Ovary (tissue), 9 donors: ENCODE data around the gene RASGEF1C. TPM values are rescaled to one million over a fixed set of nuclear protein-coding genes. Genes with fewer than 3 reads are reported as not detected.

Experiments
- DNase-seq, 5 donors: peaks; one replicate each; pipeline ENCODE4 v3.0.0-alpha.2; 2019 to 2020
- H3K27ac ChIP-seq, 2 donors: fragments of 200-600 bp; one replicate each; pipeline versions ENCODE4 v1.5.1 to v1.8.0; 2019 to 2022
- H3K27me3 ChIP-seq: fragments of 200-600 bp; one replicate; pipeline ENCODE4 v1.8.0; 2022
- H3K36me3 ChIP-seq: fragments of 200-600 bp; sonication (generic); one replicate; pipeline ENCODE4 v1.5.1; 2019
- H3K4me1 ChIP-seq: one replicate; pipeline ENCODE4 v1.8.1; 2013; ENCODE audit warnings: mild to moderate bottlenecking, moderate library complexity; ENCODE audit not compliant: insufficient read depth
- H3K4me3 ChIP-seq: fragments of 200-600 bp; sonication (generic); one replicate; pipeline ENCODE4 v1.5.1; 2017
- H3K9me3 ChIP-seq, 2 donors: fragments of 200-600 bp in 1 of 2; sonication (generic) in 1 of 2; one replicate each; pipeline versions ENCODE4 v1.5.1 to v1.8.1; 2013 to 2019; ENCODE audit warnings: mild to moderate bottlenecking in 1 of 2, moderate library complexity in 1 of 2
- CTCF ChIP-seq, 3 donors: fragments of 450-650 bp in 2 of 3; fragments of 200-600 bp in 1 of 3; IDR thresholded peaks; one replicate each; pipeline versions ENCODE4 v1.5.1 to v1.8.0; 2016 to 2022; ENCODE audit warnings: antibody characterized with exemption in 3 of 3, mild to moderate bottlenecking in 1 of 3
- EP300 ChIP-seq: sonication (generic); formaldehyde crosslinking; IDR thresholded peaks from one replicate; pipeline ENCODE4 v1.6.1; 2017; ENCODE audit warnings: antibody characterized with exemption
- POLR2A ChIP-seq: fragments of 450-650 bp; IDR thresholded peaks from one replicate; pipeline ENCODE4 v1.6.1; 2017; ENCODE audit warnings: antibody characterized with exemption, mild to moderate bottlenecking, moderate library complexity
- WGBS, 3 donors: extraction: QIAGEN DNeasy Blood & Tissue Kit in 1 of 3; methylation state at CpG; one replicate each; pipeline versions ENCODE4 v1.1.5 to v1.1.7; 2013 to 2017; 5-methylcytosine and 5-hydroxymethylcytosine counted together
- intact Hi-C, 4 donors: fragments of 100-400 bp; cut with DNase I; formaldehyde crosslinking; loops; one replicate each; pipeline versions ENCODE4 v1.11.0 to v1.15.1; 2022 to 2023
- polyA plus RNA-seq, 2 donors: library from polyadenylated mRNA; stranded (reverse); fragments of 200-250 nt in 1 of 2; fragments of 350-450 nt in 1 of 2; fragmentation: Illumina TruSeq in 1 of 2; extraction: RNeasy Lipid Tissue Mini Kit (QIAGEN cat#74804) in 1 of 2; gene quantifications; one replicate each; pipeline ENCODE4 v1.2.3, GENCODE V29; 2013 to 2014
- total RNA-seq, 7 donors: library from RNA; depleted of rRNA in 2 of 7; stranded (reverse); fragments of >200 nt in 2 of 7; fragmentation: NEBNext Ultra II Directional in 3 of 7; extraction: Animal tissue kit (Norgen Biotek cat#: 25700) in 3 of 7; gene quantifications; one replicate each; pipeline versions ENCODE4 v1.1.0 to v1.2.4, GENCODE V29; 2016 to 2023
- donor health status: DM: no; HTN: no; CAD: no; lungs with moderate emphysema.
- donor health status: DM: no; HTN: no; CAD: no.
- donor health status: Bipolar disorder and iron deficiency.
- donor health status: DM: yes; HTN: yes; CAD: no.
- donor health status: DM: no; HTN: no; CAD: no.
- donor health status: DM: yes; HTN: yes; CAD: no.

Gene RASGEF1C
- total and polyA plus RNA-seq, 9 donors, result 0.13 to 0.97 (median 0.38) TPM; not detected in 2

- intact Hi-C loops, result no loop called here
- H3K4me1 ChIP-seq, result no peaks in the 10 kb centered on the region
- WGBS, 3 donors, result 48 to 75% (median 63%) methylated on average over 1 of the region's 1 CpG
- no peak overlapping the region for H3K27ac ChIP-seq
- no peak overlapping the region for H3K4me3 ChIP-seq
- no peaks in the 10 kb centered on the region for H3K27me3 ChIP-seq
- H3K36me3 ChIP-seq, result no peaks in the 10 kb centered on the region
- TF ChIP-seq EP300, result no peak
- no peak for TF ChIP-seq POLR2A
- no peak for TF ChIP-seq CTCF (IDR thresholded peaks at IDR 0.05)
- DNase-seq, result no peak
- H3K9me3 ChIP-seq, result no peaks in the 10 kb centered on the region
Measured at GRCh38 chr5:180122875-180123274, 86.1 kb downstream of the RASGEF1C start.

- Histone ChIP-seq H3K9me3 (no peaks in the 10 kb centered on the region), H3K4me1 (no peaks in the 10 kb centered on the region), H3K36me3 (no peaks in the 10 kb centered on the region), H3K4me3 (no peak overlapping the region), H3K27me3 (no peaks in the 10 kb centered on the region), H3K27ac (no peak overlapping the region)
- no peak for TF ChIP-seq CTCF (IDR thresholded peaks at IDR 0.05)
- TF ChIP-seq EP300, result no peak
- no peak for TF ChIP-seq POLR2A
- intact Hi-C loops, result no loop called here
- WGBS, 3 donors, result 88 to 92% (median 90%) methylated on average over 9 of the region's 9 CpGs
- DNase-seq, result no peak
Measured at GRCh38 chr5:180121826-180122413, 87.1 kb downstream of the RASGEF1C start.

- no peaks in the 10 kb centered on the region for H3K4me1 ChIP-seq
- no peaks in the 10 kb centered on the region for H3K36me3 ChIP-seq
- no peaks in the 10 kb centered on the region for H3K9me3 ChIP-seq
- intact Hi-C loops, result no loop called here
- TF ChIP-seq POLR2A, result no peak
- no peak for TF ChIP-seq EP300
- no peak for TF ChIP-seq CTCF (IDR thresholded peaks at IDR 0.05)
- WGBS, 3 donors, result 66 to 81% (median 80%) methylated on average over 27 to 28 of the region's 28 CpGs
- no peaks in the 10 kb centered on the region for H3K27me3 ChIP-seq
- H3K4me3 ChIP-seq, result no peak overlapping the region
- peak in 1 of 5 donors; percentile 21 for DNase-seq
- H3K27ac ChIP-seq, result no peak overlapping the region
Measured at GRCh38 chr5:180120237-180121101, 88.5 kb downstream of the RASGEF1C start.

- intact Hi-C loops, result no loop called here
- H3K27ac ChIP-seq, result no peak overlapping the region
- WGBS, 3 donors, result 85 to 90% (median 87%) methylated on average over 11 to 12 of the region's 12 CpGs
Measured at GRCh38 chr5:180119903-180120236, 89.1 kb downstream of the RASGEF1C start.

More at GRCh38 chr5:180119903-180120236, 89.1 kb downstream of the RASGEF1C start:
- Histone ChIP-seq H3K27me3 (no peaks in the 10 kb centered on the region), H3K4me3 (no peak overlapping the region), H3K36me3 (no peaks in the 10 kb centered on the region), H3K4me1 (no peaks in the 10 kb centered on the region), H3K9me3 (no peaks in the 10 kb centered on the region)
- DNase-seq, result peak in 1 of 5 donors; percentile 12
- TF ChIP-seq EP300 (no peak), CTCF (IDR thresholded peaks at IDR 0.05) (no peak), POLR2A (no peak)
